ENCODE measurements around the gene FOS. TPM values are rescaled to one million over a fixed set of nuclear protein-coding genes. Genes with fewer than 3 reads are reported as not detected.
"Not testable (repeated sequence)": the region's sequence is repeated elsewhere in the genome, so short reads cannot be mapped to it uniquely, and the experiment has no call there.

The FOS gene
- total RNA-seq, 2 experiments from 2014 or later, result 1,565 to 1,685 TPM

DNA sequence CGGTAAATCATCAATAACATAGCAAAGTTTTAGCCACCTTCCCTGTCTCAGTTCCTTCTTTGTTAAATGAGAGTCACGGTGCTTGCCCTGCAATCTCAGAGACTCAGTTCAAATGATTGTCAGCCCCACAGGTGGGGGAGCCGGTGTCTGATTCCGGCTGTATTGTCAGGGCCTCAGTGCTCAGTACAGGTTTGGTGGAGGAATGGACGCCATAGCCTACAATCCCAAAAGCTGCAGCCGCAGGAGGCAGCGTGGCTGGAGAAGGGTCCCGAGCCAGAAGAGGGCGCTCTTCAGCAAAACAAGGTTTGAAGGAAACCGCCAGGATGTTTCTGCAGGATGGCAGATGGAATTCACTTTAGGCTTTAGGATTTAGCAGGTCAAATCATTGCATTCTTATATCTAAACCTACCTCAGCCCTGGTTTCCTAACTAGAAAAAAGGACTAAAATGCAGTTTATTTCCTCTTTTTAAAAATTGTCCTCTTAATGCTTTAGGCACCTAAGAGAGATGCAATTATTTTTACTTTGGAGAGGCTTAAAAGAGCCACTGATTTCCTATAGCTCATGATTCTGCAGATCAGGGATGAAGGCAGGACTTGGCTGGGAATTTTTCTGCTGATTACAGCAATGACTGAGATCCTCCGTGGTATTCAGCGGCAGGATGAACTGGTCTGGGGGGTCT lies 29.2 kb downstream of the FOS start:
- Histone ChIP-seq H3K4me3 (ENCODE audit: low read length) (no peak overlapping the region), H3K27ac (ENCODE audit: low read depth in 1 of 2, low read length in 2 of 2) (no peak overlapping the region), H3K36me3 (ENCODE audit: insufficient read depth, low read length) (no peaks in the 10 kb centered on the region), H3K27me3 (ENCODE audit: control insufficient read depth in 1 of 2, insufficient read depth in 2 of 2, low read length in 2 of 2) (no peaks in the 10 kb centered on the region), H3K9me3 (ENCODE audit: control insufficient read depth in 1 of 2, insufficient read depth in 1 of 2, low read length in 2 of 2) (no peaks in the 10 kb centered on the region), H3K4me1 (ENCODE audit: insufficient read depth, low read length) (peaks cover 13% of the 10 kb centered on the region)
- Mint-ChIP-seq H3K27me3 (no peaks in the 10 kb centered on the region), H3K9me3 (no peaks in the 10 kb centered on the region), H3K27ac (no peak overlapping the region), H3K4me3 (no peak overlapping the region), H3K4me1 (ENCODE audit: low read depth) (peaks cover 10% of the 10 kb centered on the region), H3K36me3 (ENCODE audit: low read depth) (no peaks in the 10 kb centered on the region)
- ChIA-PET CTCF (interaction anchor here (0.7 to 2.6 kb wide), 7 partner anchors 10 to 181 kb away, joined by 3 to 11 read pairs (median 3); partner anchors contain the start of gene NEK9), POLR2A (interaction anchor here (0.7 kb wide), 1 partner anchor 60 kb away, joined by 3 read pairs; no protein-coding TSS in a partner anchor)
- intact Hi-C loops (cut with DNase I, micrococcal nuclease), result loop anchor here (1.0 to 10.0 kb wide), 8 partner anchors 117 to 347 kb away; partner anchors contain the start of gene JDP2 (in 1 of the 2)
- ATAC-seq (ENCODE audit: poor library complexity) (peak; percentile 64), DNase-seq (peak; percentile 56 to 87 (median 65))
- TF ChIP-seq, protein P1, sequence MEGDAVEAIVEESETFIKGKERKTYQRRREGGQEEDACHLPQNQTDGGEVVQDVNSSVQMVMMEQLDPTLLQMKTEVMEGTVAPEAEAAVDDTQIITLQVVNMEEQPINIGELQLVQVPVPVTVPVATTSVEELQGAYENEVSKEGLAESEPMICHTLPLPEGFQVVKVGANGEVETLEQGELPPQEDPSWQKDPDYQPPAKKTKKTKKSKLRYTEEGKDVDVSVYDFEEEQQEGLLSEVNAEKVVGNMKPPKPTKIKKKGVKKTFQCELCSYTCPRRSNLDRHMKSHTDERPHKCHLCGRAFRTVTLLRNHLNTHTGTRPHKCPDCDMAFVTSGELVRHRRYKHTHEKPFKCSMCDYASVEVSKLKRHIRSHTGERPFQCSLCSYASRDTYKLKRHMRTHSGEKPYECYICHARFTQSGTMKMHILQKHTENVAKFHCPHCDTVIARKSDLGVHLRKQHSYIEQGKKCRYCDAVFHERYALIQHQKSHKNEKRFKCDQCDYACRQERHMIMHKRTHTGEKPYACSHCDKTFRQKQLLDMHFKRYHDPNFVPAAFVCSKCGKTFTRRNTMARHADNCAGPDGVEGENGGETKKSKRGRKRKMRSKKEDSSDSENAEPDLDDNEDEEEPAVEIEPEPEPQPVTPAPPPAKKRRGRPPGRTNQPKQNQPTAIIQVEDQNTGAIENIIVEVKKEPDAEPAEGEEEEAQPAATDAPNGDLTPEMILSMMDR (IDR thresholded peaks at IDR 0.05), result peak; percentile 95

- H3K36me3 Mint-ChIP-seq (ENCODE audit: low read depth); H3K4me1 ChIP-seq (ENCODE audit: insufficient read depth, low read length); H3K4me1 Mint-ChIP-seq (ENCODE audit: low read depth); H3K27me3 ChIP-seq (ENCODE audit: control insufficient read depth in 1 of 2, insufficient read depth in 2 of 2, low read length in 2 of 2); ATAC-seq (ENCODE audit: poor library complexity); H3K27ac Mint-ChIP-seq; H3K27ac ChIP-seq (ENCODE audit: low read depth in 1 of 2, low read length in 2 of 2); H3K4me3 Mint-ChIP-seq; H3K9me3 Mint-ChIP-seq; H3K4me3 ChIP-seq (ENCODE audit: low read length); H3K36me3 ChIP-seq (ENCODE audit: insufficient read depth, low read length); H3K9me3 ChIP-seq (ENCODE audit: control insufficient read depth in 1 of 2, insufficient read depth in 1 of 2, low read length in 2 of 2); POLR2A ChIA-PET; DNase-seq; H3K27me3 Mint-ChIP-seq: not testable (repeated sequence)
- intact Hi-C loops (cut with DNase I, micrococcal nuclease), result loop anchor here (1.0 to 10.0 kb wide), 4 partner anchors 116 to 346 kb away; partner anchors contain the start of gene JDP2 (in 1 of the 2)
- CTCF ChIA-PET, result interaction anchor here (0.6 to 2.6 kb wide), 3 partner anchors 163 to 180 kb away, joined by 3 to 11 read pairs (median 4); no protein-coding TSS in a partner anchor
These were observed 30.4 kb downstream of the FOS start for GRCh38 chr14:75308991-75309390.

GRCh38 chr14:75309561-75309960 lies 30.9 kb downstream of the FOS start:
- H3K27me3 ChIP-seq (ENCODE audit: control insufficient read depth in 1 of 2, insufficient read depth in 2 of 2, low read length in 2 of 2); H3K36me3 Mint-ChIP-seq (ENCODE audit: low read depth); DNase-seq; H3K4me1 ChIP-seq (ENCODE audit: insufficient read depth, low read length); H3K27ac Mint-ChIP-seq; H3K4me1 Mint-ChIP-seq (ENCODE audit: low read depth); H3K9me3 Mint-ChIP-seq; H3K4me3 ChIP-seq (ENCODE audit: low read length); H3K9me3 ChIP-seq (ENCODE audit: control insufficient read depth in 1 of 2, insufficient read depth in 1 of 2, low read length in 2 of 2); H3K36me3 ChIP-seq (ENCODE audit: insufficient read depth, low read length); H3K4me3 Mint-ChIP-seq; H3K27ac ChIP-seq (ENCODE audit: low read depth in 1 of 2, low read length in 2 of 2); H3K27me3 Mint-ChIP-seq; ATAC-seq (ENCODE audit: poor library complexity); POLR2A ChIA-PET: not testable (repeated sequence)
- intact Hi-C loops (cut with DNase I, micrococcal nuclease), result loop anchor here (2.0 to 10.0 kb wide), 3 partner anchors 115 to 345 kb away; partner anchors contain the start of gene JDP2 (in 1 of the 2)
- CTCF ChIA-PET, result interaction anchor here (2.6 kb wide), 1 partner anchor 179 kb away, joined by 11 read pairs; no protein-coding TSS in a partner anchor

DNA sequence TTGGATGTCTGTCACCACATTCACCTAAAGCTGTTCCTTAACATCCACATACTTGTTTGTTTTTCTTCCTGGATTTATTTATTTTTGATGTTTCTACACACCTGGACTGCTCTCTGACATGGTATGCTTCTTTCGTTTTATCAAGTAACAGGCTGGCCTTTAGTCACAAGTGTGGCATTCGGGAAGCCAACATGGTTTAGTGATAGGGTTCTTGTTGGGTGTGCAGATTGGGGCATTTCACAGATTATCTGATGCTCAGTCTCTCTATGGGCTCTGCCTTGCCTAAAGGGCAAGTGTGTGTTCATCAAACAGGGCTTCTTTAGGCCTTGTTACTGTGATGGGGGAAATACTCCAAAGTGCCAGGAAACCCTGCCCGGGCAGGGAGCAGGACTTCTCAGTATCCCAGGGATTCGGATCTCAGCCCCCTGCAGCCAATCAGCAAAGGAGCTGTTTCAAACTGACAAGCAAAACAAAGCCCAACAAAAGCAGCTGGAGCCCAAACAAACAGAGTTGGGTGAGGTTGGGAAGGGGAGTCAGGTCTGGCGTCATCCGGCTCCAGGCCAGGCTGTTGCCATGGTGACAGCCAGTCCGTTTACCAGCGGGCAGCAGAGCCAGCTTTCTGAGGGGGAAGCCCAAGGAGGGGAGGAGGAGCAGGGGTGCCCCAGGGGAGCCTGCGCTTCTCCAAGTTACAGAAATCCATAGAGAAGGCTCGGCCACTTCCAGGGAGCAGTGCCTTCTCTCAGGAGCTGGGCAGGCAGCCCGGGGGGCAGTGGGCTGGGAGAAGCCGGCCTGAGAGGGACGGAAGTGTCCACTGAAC lies 31.9 kb downstream of the FOS start:
- intact Hi-C loops (cut with DNase I, micrococcal nuclease), result no loop called here
- H3K36me3 Mint-ChIP-seq (ENCODE audit: low read depth), result no peaks in the 10 kb centered on the region
- Histone ChIP-seq H3K4me3 (ENCODE audit: low read length) (no peak overlapping the region), H3K27ac (ENCODE audit: low read depth in 1 of 2, low read length in 2 of 2) (no peak overlapping the region), H3K9me3 (ENCODE audit: control insufficient read depth in 1 of 2, insufficient read depth in 1 of 2, low read length in 2 of 2) (no peaks in the 10 kb centered on the region), H3K36me3 (ENCODE audit: insufficient read depth, low read length) (no peaks in the 10 kb centered on the region), H3K27me3 (ENCODE audit: control insufficient read depth in 1 of 2, insufficient read depth in 2 of 2, low read length in 2 of 2) (no peaks in the 10 kb centered on the region), H3K4me1 (ENCODE audit: insufficient read depth, low read length) (peaks cover 6% of the 10 kb centered on the region)
- DNase-seq, result no peak
- no peaks in the 10 kb centered on the region for H3K27me3 Mint-ChIP-seq
- H3K9me3 Mint-ChIP-seq, result no peaks in the 10 kb centered on the region
- POLR2A ChIA-PET, result no interaction called here
- CTCF ChIA-PET, result no interaction called here
- H3K4me1 Mint-ChIP-seq (ENCODE audit: low read depth), result peaks cover 4% of the 10 kb centered on the region
- ATAC-seq (ENCODE audit: poor library complexity), result no peak
- H3K4me3 Mint-ChIP-seq, result no peak overlapping the region
- TF ChIP-seq, protein P1 (IDR thresholded peaks at IDR 0.05), result no peak
- no peak overlapping the region for H3K27ac Mint-ChIP-seq

Data from CD4-positive, alpha-beta T cell (primary cell).